Parathyroid adenoma (tissue), 2 donors: ENCODE results near the gene QDPR.

Source experiments
- H2AFZ ChIP-seq: fragments of 300-600 bp; sonication (generic); one replicate; pipeline ENCODE4 v1.7.0; 2017; ENCODE audit warnings: antibody characterized with exemption, mild to moderate bottlenecking
- H3K27ac ChIP-seq: fragments of 300-600 bp; sonication (generic); one replicate; pipeline ENCODE4 v1.7.0; 2017
- H3K27me3 ChIP-seq: fragments of 300-600 bp; sonication (generic); one replicate; pipeline ENCODE4 v1.7.0; 2017; ENCODE audit warnings: low read length; ENCODE audit not compliant: control insufficient read depth, insufficient read depth
- H3K36me3 ChIP-seq: fragments of 300-600 bp; sonication (generic); one replicate; pipeline ENCODE4 v1.7.0; 2017; ENCODE audit warnings: low read length; ENCODE audit not compliant: control insufficient read depth, insufficient read depth
- H3K4me1 ChIP-seq: fragments of 300-600 bp; sonication (generic); one replicate; pipeline ENCODE4 v1.7.0; 2017; ENCODE audit warnings: control low read depth
- H3K4me2 ChIP-seq: fragments of 300-600 bp; sonication (generic); one replicate; pipeline ENCODE4 v1.7.0; 2017; ENCODE audit warnings: low read length
- H3K4me3 ChIP-seq: fragments of 300-600 bp; sonication (generic); one replicate; pipeline ENCODE4 v1.7.0; 2017; ENCODE audit warnings: low read depth, low read length
- H3K79me2 ChIP-seq: fragments of 300-600 bp; sonication (generic); one replicate; pipeline ENCODE4 v1.7.0; 2017; ENCODE audit warnings: control low read depth
- H3K9ac ChIP-seq: fragments of 300-600 bp; sonication (generic); one replicate; pipeline ENCODE4 v1.7.0; 2017; ENCODE audit warnings: mild to moderate bottlenecking
- H3K9me3 ChIP-seq: fragments of 300-600 bp; sonication (generic); one replicate; pipeline ENCODE4 v1.7.0; 2017; ENCODE audit warnings: low read length; ENCODE audit not compliant: control insufficient read depth
- TF ChIP-seq, protein P1 (sequence below): fragments of 300-600 bp; sonication (generic); IDR thresholded peaks from one replicate; pipeline ENCODE4 v1.7.0; 2017; ENCODE audit warnings: antibody characterized with exemption, mild to moderate bottlenecking
- donor health status: primary hyperparathyroidism.

The QDPR gene

DNA sequence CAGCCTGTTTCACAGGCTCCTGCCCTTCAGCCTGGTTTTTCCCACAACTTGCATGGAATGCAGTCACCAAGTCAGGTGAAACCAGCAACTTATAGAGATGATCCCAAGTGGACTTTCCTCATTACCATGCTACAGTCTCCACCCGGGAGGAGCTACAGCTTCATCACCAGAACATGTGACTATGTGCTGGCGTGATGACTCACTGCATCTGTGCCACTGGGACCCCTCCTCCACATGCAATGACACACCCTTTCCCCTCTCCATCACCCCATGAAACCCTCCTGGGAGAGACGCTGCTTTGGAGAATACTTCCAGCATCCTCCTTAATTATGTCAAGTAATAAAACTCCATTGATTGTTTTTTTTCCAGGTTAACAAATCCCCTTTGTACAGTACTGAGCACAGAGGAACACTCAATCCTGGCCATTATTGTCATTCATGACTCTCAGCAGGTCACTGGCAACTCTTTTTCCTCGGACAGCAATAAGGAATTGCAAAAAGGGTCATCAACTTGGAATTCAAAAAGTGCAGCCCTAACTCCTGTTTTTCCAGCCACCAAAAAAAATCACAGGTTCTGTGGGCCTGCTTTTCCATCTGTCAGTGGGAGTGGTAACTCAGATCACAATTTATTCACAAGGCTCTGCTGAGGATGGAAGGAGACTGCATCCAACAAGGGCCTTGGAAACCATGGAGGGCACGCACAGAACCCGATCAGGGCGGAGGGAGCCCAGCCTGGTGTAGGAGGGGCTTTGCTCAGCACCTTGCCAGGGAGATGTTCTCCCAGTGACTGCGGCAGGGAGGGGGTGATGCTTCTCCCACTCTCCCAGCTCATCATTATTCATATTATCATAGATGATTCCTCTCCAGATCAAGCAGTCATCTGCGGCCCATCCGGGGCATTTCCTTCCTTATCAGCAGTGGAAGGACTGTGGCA is 17.4 kb downstream of the QDPR start:
- no peak overlapping the region for H3K4me3 ChIP-seq
- no peak overlapping the region for H3K4me2 ChIP-seq
- TF ChIP-seq, protein P1, sequence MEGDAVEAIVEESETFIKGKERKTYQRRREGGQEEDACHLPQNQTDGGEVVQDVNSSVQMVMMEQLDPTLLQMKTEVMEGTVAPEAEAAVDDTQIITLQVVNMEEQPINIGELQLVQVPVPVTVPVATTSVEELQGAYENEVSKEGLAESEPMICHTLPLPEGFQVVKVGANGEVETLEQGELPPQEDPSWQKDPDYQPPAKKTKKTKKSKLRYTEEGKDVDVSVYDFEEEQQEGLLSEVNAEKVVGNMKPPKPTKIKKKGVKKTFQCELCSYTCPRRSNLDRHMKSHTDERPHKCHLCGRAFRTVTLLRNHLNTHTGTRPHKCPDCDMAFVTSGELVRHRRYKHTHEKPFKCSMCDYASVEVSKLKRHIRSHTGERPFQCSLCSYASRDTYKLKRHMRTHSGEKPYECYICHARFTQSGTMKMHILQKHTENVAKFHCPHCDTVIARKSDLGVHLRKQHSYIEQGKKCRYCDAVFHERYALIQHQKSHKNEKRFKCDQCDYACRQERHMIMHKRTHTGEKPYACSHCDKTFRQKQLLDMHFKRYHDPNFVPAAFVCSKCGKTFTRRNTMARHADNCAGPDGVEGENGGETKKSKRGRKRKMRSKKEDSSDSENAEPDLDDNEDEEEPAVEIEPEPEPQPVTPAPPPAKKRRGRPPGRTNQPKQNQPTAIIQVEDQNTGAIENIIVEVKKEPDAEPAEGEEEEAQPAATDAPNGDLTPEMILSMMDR, result no peak
- H3K79me2 ChIP-seq, result no peaks in the 10 kb centered on the region
- no peak overlapping the region for H2AFZ ChIP-seq
- peaks cover 6% of the 10 kb centered on the region for H3K4me1 ChIP-seq
- no peaks in the 10 kb centered on the region for H3K9me3 ChIP-seq
- H3K36me3 ChIP-seq, result no peaks in the 10 kb centered on the region
- no peaks in the 10 kb centered on the region for H3K27me3 ChIP-seq
- H3K9ac ChIP-seq, result no peak overlapping the region
- no peak overlapping the region for H3K27ac ChIP-seq

DNA sequence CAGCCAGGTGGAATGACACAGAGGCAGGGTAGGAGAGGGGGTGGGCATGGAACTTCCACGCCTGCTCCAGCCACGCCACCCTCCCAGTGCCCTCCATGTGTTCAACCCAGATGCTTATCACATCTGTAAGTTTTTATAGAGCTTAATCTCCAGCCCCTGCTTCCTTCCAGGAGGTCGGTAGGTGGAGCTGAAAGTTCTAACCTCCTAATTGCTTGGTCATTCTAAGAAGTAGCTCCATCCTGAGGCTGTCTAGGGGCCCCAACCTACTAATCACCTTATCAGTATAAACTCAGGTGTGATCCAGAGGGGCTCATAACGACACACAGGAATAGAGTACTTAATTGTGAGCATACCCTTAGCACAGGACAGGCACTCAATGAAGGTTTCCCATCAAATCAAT is 18.3 kb downstream of the QDPR start:
- H3K4me1 ChIP-seq, result peaks cover 6% of the 10 kb centered on the region
- H3K9ac ChIP-seq, result no peak overlapping the region
- no peaks in the 10 kb centered on the region for H3K36me3 ChIP-seq

DNA sequence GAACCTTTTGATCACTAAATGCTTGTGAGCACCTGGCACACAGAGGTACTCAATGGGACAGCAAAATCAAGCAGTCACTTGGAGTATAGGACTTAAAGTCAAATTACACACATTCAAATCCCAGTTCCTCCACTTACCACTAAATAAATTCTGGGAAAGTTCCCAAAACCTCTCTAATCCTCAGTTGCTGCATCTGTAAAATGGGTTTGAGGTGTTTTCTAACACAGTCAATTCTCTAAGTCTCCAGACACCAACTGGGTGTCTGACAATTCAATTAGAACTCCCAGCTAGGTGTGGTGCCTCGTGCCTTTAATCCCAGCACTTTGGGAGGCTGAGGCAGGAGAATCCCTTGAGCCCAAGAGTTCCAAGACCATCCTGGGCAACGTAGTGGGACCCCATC is 19.0 kb downstream of the QDPR start:
- no peaks in the 10 kb centered on the region for H3K36me3 ChIP-seq
- H3K9ac ChIP-seq, result no peak overlapping the region
- H3K4me2 ChIP-seq, result no peak overlapping the region
- H3K79me2 ChIP-seq, result no peaks in the 10 kb centered on the region
- no peaks in the 10 kb centered on the region for H3K9me3 ChIP-seq
- TF ChIP-seq, protein P1, result no peak
- no peak overlapping the region for H3K4me3 ChIP-seq
- H3K4me1 ChIP-seq, result peaks cover 6% of the 10 kb centered on the region
- H3K27me3 ChIP-seq, result no peaks in the 10 kb centered on the region
- no peak overlapping the region for H2AFZ ChIP-seq
- H3K27ac ChIP-seq, result no peak overlapping the region

More for the DNA sequence above, 18.3 kb downstream of the QDPR start:
- H3K27ac ChIP-seq, result no peak overlapping the region
- H2AFZ ChIP-seq, result no peak overlapping the region
- no peak overlapping the region for H3K4me2 ChIP-seq
- H3K4me3 ChIP-seq, result no peak overlapping the region
- TF ChIP-seq, protein P1, result no peak
- H3K9me3 ChIP-seq, result no peaks in the 10 kb centered on the region
- no peaks in the 10 kb centered on the region for H3K79me2 ChIP-seq
- no peaks in the 10 kb centered on the region for H3K27me3 ChIP-seq

DNA sequence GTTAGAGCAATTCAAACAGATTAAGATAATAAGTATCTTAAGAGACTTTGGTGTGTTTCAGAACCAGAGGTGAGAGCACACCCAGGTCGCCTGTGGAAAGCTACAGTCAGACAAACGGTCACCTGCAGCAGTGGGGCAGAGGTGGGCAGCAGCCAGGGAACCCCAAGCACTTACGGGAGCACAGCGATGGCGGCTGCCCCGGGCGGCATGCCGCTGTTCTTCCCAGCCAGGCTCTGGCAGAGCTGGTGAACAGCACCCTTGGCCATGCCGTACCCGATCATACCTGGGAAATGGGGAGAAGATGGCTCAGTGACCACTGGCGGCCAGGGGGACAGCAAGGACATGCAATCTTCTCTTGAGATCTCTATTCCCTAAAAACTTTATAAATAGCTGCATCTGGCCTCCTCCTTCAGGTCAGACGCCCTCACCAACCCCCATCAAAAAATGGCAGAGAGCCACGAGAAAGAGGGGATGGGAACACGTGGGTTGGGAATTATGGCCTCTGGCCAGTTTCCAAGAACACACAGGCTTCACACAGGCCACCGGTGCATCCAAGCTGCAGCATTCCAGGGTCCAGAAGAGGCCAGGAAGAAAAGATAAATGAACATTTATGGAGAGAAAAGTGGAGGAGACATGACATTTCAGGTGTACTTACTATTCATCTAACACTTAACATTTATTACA is 19.7 kb downstream of the QDPR start:
- no peaks in the 10 kb centered on the region for H3K27me3 ChIP-seq
- H3K4me1 ChIP-seq, result peaks cover 6% of the 10 kb centered on the region
- H3K9ac ChIP-seq, result no peak overlapping the region
- no peaks in the 10 kb centered on the region for H3K79me2 ChIP-seq
- no peaks in the 10 kb centered on the region for H3K36me3 ChIP-seq
- no peaks in the 10 kb centered on the region for H3K9me3 ChIP-seq
- H3K4me3 ChIP-seq, result no peak overlapping the region
- no peak overlapping the region for H3K27ac ChIP-seq
- TF ChIP-seq, protein P1, result no peak
- no peak overlapping the region for H3K4me2 ChIP-seq
- H2AFZ ChIP-seq, result no peak overlapping the region
